Endodermal cell (in vitro differentiated cells): Measurements from ENCODE around the gene BANP. TPM values are rescaled to one million over a fixed set of nuclear protein-coding genes. Genes with fewer than 3 reads are reported as not detected.
A peak's percentile ranks its signal among the peaks of the same experiment; 100 is the strongest.

Experiments
- DNase-seq: peaks from one replicate; pipeline ENCODE4 v3.0.0-alpha.2; 2017
- H3K27ac ChIP-seq: 2 replicates; pipeline ENCODE4 v1.5.1; 2013; ENCODE audit warnings: mild to moderate bottlenecking, low read depth, low read length, moderate library complexity
- H3K27me3 ChIP-seq: 2 replicates; pipeline ENCODE4 v1.6.1; 2013; ENCODE audit warnings: mild to moderate bottlenecking, low read length, moderate library complexity; ENCODE audit not compliant: insufficient read depth, control insufficient read depth, poor library complexity, severe bottlenecking
- H3K36me3 ChIP-seq: 2 replicates; pipeline ENCODE4 v1.7.0; 2013; ENCODE audit warnings: mild to moderate bottlenecking, low read length, moderate library complexity; ENCODE audit not compliant: control insufficient read depth, insufficient read depth
- H3K4me1 ChIP-seq: one replicate; pipeline ENCODE4 v1.7.0; 2013; ENCODE audit warnings: low read length; ENCODE audit not compliant: control insufficient read depth, insufficient read depth
- H3K4me3 ChIP-seq: 2 replicates; pipeline ENCODE4 v1.5.1; 2013; ENCODE audit warnings: mild to moderate bottlenecking, low read length, moderate library complexity
- H3K9ac ChIP-seq: 2 replicates; pipeline ENCODE4 v1.6.1; 2013; ENCODE audit warnings: mild to moderate bottlenecking, low read length, moderate library complexity; ENCODE audit not compliant: poor library complexity, severe bottlenecking; ENCODE audit errors: extremely low read depth
- H3K9me3 ChIP-seq: 2 replicates; pipeline ENCODE4 v1.6.1; 2013; ENCODE audit warnings: mild to moderate bottlenecking, low read length, moderate library complexity; ENCODE audit not compliant: control insufficient read depth
- H3K27ac Mint-ChIP-seq: 2 replicates; pipeline ENCODE4 v1.8.0; 2020; ENCODE audit warnings: mixed read lengths
- H3K27me3 Mint-ChIP-seq: 2 replicates; pipeline ENCODE4 v1.8.0; 2021; ENCODE audit warnings: mild to moderate bottlenecking, mixed read lengths; ENCODE audit not compliant: insufficient read depth
- H3K36me3 Mint-ChIP-seq: 2 replicates; pipeline ENCODE4 v1.8.0; 2020; ENCODE audit warnings: low read depth, mixed read lengths
- H3K4me1 Mint-ChIP-seq: 2 replicates; pipeline ENCODE4 v1.8.0; 2020; ENCODE audit warnings: mixed read lengths
- H3K4me3 Mint-ChIP-seq: 2 replicates; pipeline ENCODE4 v1.8.0; 2020; ENCODE audit warnings: mild to moderate bottlenecking, moderate library complexity, mixed read lengths
- H3K9me3 Mint-ChIP-seq: 2 replicates; pipeline ENCODE4 v1.8.0; 2020; ENCODE audit warnings: mild to moderate bottlenecking, mixed read lengths
- CTCF ChIP-seq: fragments of 200-600 bp; sonication (generic); conservative IDR thresholded peaks from 2 replicates; pipeline ENCODE4 v1.5.0; 2021; ENCODE audit warnings: antibody characterized with exemption, mild to moderate bottlenecking
- WGBS, 2 experiments: methylation state at CpG; one replicate each; pipeline versions ENCODE4 v1.1.5 to v1.1.7; 2013; ENCODE audit warnings: missing lambda C conversion rate in 2 of 2, mixed read lengths in 1 of 2; ENCODE audit not compliant: insufficient coverage in 1 of 2, insufficient read length in 1 of 2; 5-methylcytosine and 5-hydroxymethylcytosine counted together
- total RNA-seq, 2 donors: library from RNA; stranded (reverse); fragmentation: NEBNext Ultra II Directional in 1 of 2; extraction: Animal tissue kit (Norgen Biotek cat#: 25700) in 1 of 2; gene quantifications; 2 replicates in 1 of 2; 3 replicates in 1 of 2; pipeline ENCODE4 v1.2.1, GENCODE V29; 2021

Gene BANP
- total RNA-seq, 2 donors from 2014 or later: 39.5 to 45.5 TPM

GRCh38 chr16:87968541-87968940, 17.3 kb downstream of the BANP start:
- peaks cover 5% of the 10 kb centered on the region for H3K4me1 Mint-ChIP-seq
- no peaks in the 10 kb centered on the region for H3K27me3 Mint-ChIP-seq
- no peak overlapping the region for H3K4me3 Mint-ChIP-seq
- Histone ChIP-seq H3K4me1 (no peaks in the 10 kb centered on the region), H3K9me3 (peaks cover 22% of the 10 kb centered on the region), H3K9ac (no peak overlapping the region), H3K27me3 (no peaks in the 10 kb centered on the region), H3K4me3 (no peak overlapping the region), H3K36me3 (peaks cover 6% of the 10 kb centered on the region), H3K27ac (no peak overlapping the region)
- H3K36me3 Mint-ChIP-seq: peaks cover 32% of the 10 kb centered on the region
- no peak for DNase-seq
- 91 to 96% methylated on average over 6 to 7 of the region's 7 CpGs for WGBS, 2 experiments
- TF ChIP-seq CTCF: no peak
- peaks cover 28% of the 10 kb centered on the region for H3K9me3 Mint-ChIP-seq
- no peak overlapping the region for H3K27ac Mint-ChIP-seq

GRCh38 chr16:87970186-87970585, 19.0 kb downstream of the BANP start:
- TF ChIP-seq CTCF: no peak
- H3K36me3 Mint-ChIP-seq: peaks cover 41% of the 10 kb centered on the region
- H3K4me1 Mint-ChIP-seq: peaks cover 5% of the 10 kb centered on the region
- H3K27me3 ChIP-seq: no peaks in the 10 kb centered on the region
- no peaks in the 10 kb centered on the region for H3K4me1 ChIP-seq
- 83 to 98% methylated on average over 1 to 2 of the region's 3 CpGs for WGBS, 2 experiments
- H3K9me3 ChIP-seq: peaks cover 22% of the 10 kb centered on the region
- no peak overlapping the region for H3K27ac ChIP-seq
- no peak overlapping the region for H3K9ac ChIP-seq
- no peak overlapping the region for H3K4me3 Mint-ChIP-seq
- H3K27ac Mint-ChIP-seq: no peak overlapping the region
- no peaks in the 10 kb centered on the region for H3K27me3 Mint-ChIP-seq
- H3K9me3 Mint-ChIP-seq: peaks cover 28% of the 10 kb centered on the region
- DNase-seq: no peak
- no peak overlapping the region for H3K4me3 ChIP-seq
- peaks cover 6% of the 10 kb centered on the region for H3K36me3 ChIP-seq

GRCh38 chr16:87971933-87972332, 20.7 kb downstream of the BANP start:
- H3K4me1 ChIP-seq: no peaks in the 10 kb centered on the region
- H3K4me3 ChIP-seq: no peak overlapping the region
- H3K27me3 ChIP-seq: no peaks in the 10 kb centered on the region
- H3K9ac ChIP-seq: no peak overlapping the region
- DNase-seq: peak; percentile 2
- peaks cover 54% of the 10 kb centered on the region for H3K36me3 Mint-ChIP-seq
- H3K4me3 Mint-ChIP-seq: no peak overlapping the region
- WGBS, 2 experiments: 95 to 100% methylated on average over 2 of the region's 2 CpGs
- H3K27ac Mint-ChIP-seq: no peak overlapping the region
- H3K9me3 ChIP-seq: peaks cover 22% of the 10 kb centered on the region
- peaks cover 2% of the 10 kb centered on the region for H3K4me1 Mint-ChIP-seq
- H3K27me3 Mint-ChIP-seq: no peaks in the 10 kb centered on the region
- H3K36me3 ChIP-seq: peaks cover 10% of the 10 kb centered on the region
- no peak overlapping the region for H3K27ac ChIP-seq
- TF ChIP-seq CTCF: no peak
- H3K9me3 Mint-ChIP-seq: peaks cover 28% of the 10 kb centered on the region
